Activated CD8-positive, alpha-beta memory T cell treated with anti-CD3 and anti-CD28 coated beads, Interleukin-2, amount 10 ng/mL, durations not matched to agents 7 days and 5 days (primary cell): ENCODE data around the gene RAB3B. TPM values are rescaled to one million over a fixed set of nuclear protein-coding genes. Genes with fewer than 3 reads are reported as not detected.

Experiments
- ATAC-seq: fragments of 150-1000 bp; cut with Tn5 transposase; one replicate; pipeline ENCODE4 v1.10.0; 2021; ENCODE audit warnings: moderate library complexity
- CTCF ChIA-PET: fragments of 350-600 bp; sonication (Branson Sonifier 250); formaldehyde crosslinking; loops from one replicate; lab custom pipeline; 2021; ENCODE audit warnings: antibody characterized with exemption; lab: Charles Lee
- DNase-seq: peaks from one replicate; pipeline ENCODE4 v3.0.0-alpha.2; 2020
- H3K27ac Mint-ChIP-seq: one replicate; pipeline ENCODE4 v1.8.0; 2021; ENCODE audit warnings: mild to moderate bottlenecking, mixed read lengths
- H3K27me3 Mint-ChIP-seq: one replicate; pipeline ENCODE4 v1.8.0; 2021; ENCODE audit warnings: mixed read lengths
- H3K36me3 Mint-ChIP-seq: one replicate; pipeline ENCODE4 v1.8.0; 2021; ENCODE audit warnings: mild to moderate bottlenecking, mixed read lengths
- H3K4me1 Mint-ChIP-seq: one replicate; pipeline ENCODE4 v1.8.0; 2021; ENCODE audit warnings: mixed read lengths
- H3K4me3 Mint-ChIP-seq: one replicate; pipeline ENCODE4 v1.8.0; 2021; ENCODE audit warnings: mild to moderate bottlenecking, moderate library complexity, mixed read lengths
- H3K9me3 Mint-ChIP-seq: one replicate; pipeline ENCODE4 v1.8.0; 2022; ENCODE audit warnings: low read depth, mixed read lengths
- total RNA-seq, 2 experiments: library from RNA; stranded (reverse); gene quantifications; one replicate each; pipeline ENCODE4 v1.2.3, GENCODE V29; 2021

Gene RAB3B
- total RNA-seq, 2 experiments from 2014 or later: 0.05 TPM; not detected in 1

- Mint-ChIP-seq H3K4me3 (no peak overlapping the region), H3K27ac (no peak overlapping the region), H3K9me3 (no peaks in the 10 kb centered on the region), H3K36me3 (no peaks in the 10 kb centered on the region), H3K4me1 (peaks cover 4% of the 10 kb centered on the region), H3K27me3 (peaks cover 7% of the 10 kb centered on the region)
- no peak for DNase-seq
- no peak for ATAC-seq
- CTCF ChIA-PET: no interaction called here
These were observed 30.2 kb downstream of the RAB3B start for GRCh38 chr1:51960262-51960661.

DNA sequence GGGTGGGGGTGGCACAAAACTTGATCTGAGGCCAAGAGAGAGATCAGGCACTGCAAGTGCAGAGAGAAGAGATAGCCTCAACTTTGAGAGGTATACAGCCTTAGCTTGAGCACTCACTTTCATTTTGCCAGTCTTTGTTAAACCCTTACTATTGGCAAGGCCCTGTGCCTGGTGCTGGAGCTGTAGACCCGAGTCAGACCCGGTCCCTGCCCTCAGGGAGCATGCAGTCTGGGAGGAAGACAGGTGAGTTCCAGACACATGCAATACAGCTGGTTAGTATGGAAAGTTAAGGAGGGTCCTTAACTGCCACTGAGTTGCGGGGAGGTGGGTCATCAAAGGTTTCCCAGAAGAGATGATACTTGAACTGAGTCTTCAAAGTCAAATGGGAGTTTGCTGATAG is 31.7 kb downstream of the RAB3B start:
- Mint-ChIP-seq H3K4me1 (peaks cover 6% of the 10 kb centered on the region), H3K9me3 (no peaks in the 10 kb centered on the region), H3K36me3 (no peaks in the 10 kb centered on the region), H3K27ac (no peak overlapping the region), H3K4me3 (no peak overlapping the region), H3K27me3 (peaks cover 7% of the 10 kb centered on the region)
- CTCF ChIA-PET: no interaction called here
- no peak for ATAC-seq
- DNase-seq: no peak

DNA sequence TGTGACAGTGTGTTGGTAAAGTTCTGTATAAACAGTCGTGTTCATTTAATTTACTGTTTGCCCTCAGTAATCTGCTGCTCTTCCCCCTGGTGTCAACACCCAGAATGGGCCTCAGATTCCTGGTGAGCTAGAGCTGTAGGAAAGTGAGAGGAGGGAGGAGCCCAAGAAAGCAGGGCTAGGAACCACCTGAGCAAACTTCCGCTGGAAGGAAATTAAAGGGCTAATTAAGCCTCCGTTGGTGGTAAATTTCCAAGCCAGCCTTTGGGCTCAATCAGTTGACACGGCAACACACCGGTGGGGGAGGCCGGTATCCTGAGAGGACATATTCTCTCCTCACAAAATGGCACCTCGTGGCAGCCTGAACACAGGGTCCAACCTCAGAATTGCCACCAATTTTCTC is 32.9 kb downstream of the RAB3B start:
- CTCF ChIA-PET: no interaction called here
- H3K27me3 Mint-ChIP-seq: peaks cover 7% of the 10 kb centered on the region
- DNase-seq (no peak), ATAC-seq (no peak)
- peaks cover 6% of the 10 kb centered on the region for H3K4me1 Mint-ChIP-seq
- no peaks in the 10 kb centered on the region for H3K9me3 Mint-ChIP-seq
- H3K4me3 Mint-ChIP-seq: no peak overlapping the region
- no peak overlapping the region for H3K27ac Mint-ChIP-seq
- H3K36me3 Mint-ChIP-seq: no peaks in the 10 kb centered on the region

GRCh38 chr1:51956528-51957509 is 33.7 kb downstream of the RAB3B start:
- H3K27ac Mint-ChIP-seq: no peak overlapping the region
- no peaks in the 10 kb centered on the region for H3K9me3 Mint-ChIP-seq
- H3K36me3 Mint-ChIP-seq: no peaks in the 10 kb centered on the region
- no peak overlapping the region for H3K4me3 Mint-ChIP-seq
- CTCF ChIA-PET: no interaction called here
- ATAC-seq (no peak), DNase-seq (no peak)
- peaks cover 6% of the 10 kb centered on the region for H3K4me1 Mint-ChIP-seq
- H3K27me3 Mint-ChIP-seq: peaks cover 7% of the 10 kb centered on the region

- H3K36me3 Mint-ChIP-seq: no peaks in the 10 kb centered on the region
These were observed 34.5 kb downstream of the RAB3B start for GRCh38 chr1:51955797-51956527.

GRCh38 chr1:51954783-51955182 is 35.7 kb downstream of the RAB3B start:
- no peak for DNase-seq
- Mint-ChIP-seq H3K4me3 (no peak overlapping the region), H3K27me3 (no peaks in the 10 kb centered on the region), H3K36me3 (no peaks in the 10 kb centered on the region), H3K4me1 (peaks cover 6% of the 10 kb centered on the region), H3K9me3 (no peaks in the 10 kb centered on the region), H3K27ac (no peak overlapping the region)
- CTCF ChIA-PET: no interaction called here
- no peak for ATAC-seq

More at GRCh38 chr1:51955797-51956527, 34.5 kb downstream of the RAB3B start:
- Mint-ChIP-seq H3K27ac (no peak overlapping the region), H3K4me3 (no peak overlapping the region), H3K9me3 (no peaks in the 10 kb centered on the region), H3K4me1 (peaks cover 6% of the 10 kb centered on the region), H3K27me3 (peaks cover 5% of the 10 kb centered on the region)
- DNase-seq (no peak), ATAC-seq (no peak)
- CTCF ChIA-PET: no interaction called here

GRCh38 chr1:51953079-51953478 is 37.4 kb downstream of the RAB3B start:
- Mint-ChIP-seq H3K36me3 (no peaks in the 10 kb centered on the region), H3K4me1 (peaks cover 6% of the 10 kb centered on the region)
- DNase-seq: no peak

DNA sequence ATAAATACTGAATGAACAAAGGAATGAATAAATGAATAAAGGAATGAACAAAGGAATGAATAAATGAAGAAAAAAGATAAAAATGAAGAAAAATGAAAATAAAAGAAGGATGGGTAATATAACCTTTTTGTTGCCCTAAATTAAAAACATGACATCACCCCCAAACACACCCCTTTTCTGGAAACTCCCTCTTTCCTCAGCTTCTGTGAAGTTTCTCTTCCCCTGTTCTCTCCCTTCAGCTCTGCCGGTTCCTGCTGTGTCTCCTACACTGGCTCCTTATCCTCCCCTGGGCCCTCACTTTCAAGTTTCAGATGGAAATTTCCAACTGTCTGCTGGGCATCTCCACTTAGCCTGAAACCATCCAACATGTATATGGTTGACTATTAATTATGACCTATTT is 37.9 kb downstream of the RAB3B start:
- no peak for ATAC-seq
- Mint-ChIP-seq H3K4me3 (no peak overlapping the region), H3K9me3 (no peaks in the 10 kb centered on the region), H3K27me3 (peaks cover 10% of the 10 kb centered on the region), H3K36me3 (no peaks in the 10 kb centered on the region), H3K27ac (peak overlapping the region; percentile 35), H3K4me1 (peaks cover 6% of the 10 kb centered on the region)
- no peak for DNase-seq
- CTCF ChIA-PET: no interaction called here

More at GRCh38 chr1:51953079-51953478, 37.4 kb downstream of the RAB3B start:
- Mint-ChIP-seq H3K4me3 (no peak overlapping the region), H3K9me3 (no peaks in the 10 kb centered on the region), H3K27me3 (peaks cover 8% of the 10 kb centered on the region), H3K27ac (no peak overlapping the region)
- CTCF ChIA-PET: no interaction called here
- ATAC-seq: no peak

DNA sequence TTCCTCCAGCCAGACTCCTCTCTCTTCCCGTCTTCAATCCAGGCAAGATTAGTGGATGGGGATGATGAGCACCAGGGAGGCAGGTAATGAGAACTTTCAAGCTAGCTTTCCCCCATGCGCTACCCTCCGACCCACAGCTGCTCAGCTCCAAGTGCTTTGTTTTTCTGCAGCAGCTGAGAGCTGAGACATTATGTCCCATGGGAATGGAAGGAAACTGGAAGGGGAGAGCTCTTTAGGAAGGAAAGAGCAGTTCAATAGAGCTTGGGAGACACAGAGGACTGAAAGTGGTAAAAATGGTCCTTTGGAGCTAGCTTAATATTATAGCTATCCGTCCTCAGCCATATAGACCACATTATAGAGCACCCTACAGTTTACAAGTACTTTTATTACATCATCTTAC is 39.8 kb downstream of the RAB3B start:
- H3K9me3 Mint-ChIP-seq: no peaks in the 10 kb centered on the region
- H3K27me3 Mint-ChIP-seq: peaks cover 14% of the 10 kb centered on the region
- no peak overlapping the region for H3K4me3 Mint-ChIP-seq
- no peak for DNase-seq
- no peak overlapping the region for H3K27ac Mint-ChIP-seq
- H3K4me1 Mint-ChIP-seq: peaks cover 2% of the 10 kb centered on the region
- CTCF ChIA-PET: no interaction called here
- ATAC-seq: no peak
- H3K36me3 Mint-ChIP-seq: no peaks in the 10 kb centered on the region

- CTCF ChIA-PET: no interaction called here
- no peak for ATAC-seq
- peaks cover 14% of the 10 kb centered on the region for H3K27me3 Mint-ChIP-seq
- no peak for DNase-seq
- H3K27ac Mint-ChIP-seq: no peak overlapping the region
- no peaks in the 10 kb centered on the region for H3K36me3 Mint-ChIP-seq
- H3K4me1 Mint-ChIP-seq: no peaks in the 10 kb centered on the region
- no peak overlapping the region for H3K4me3 Mint-ChIP-seq
- H3K9me3 Mint-ChIP-seq: no peaks in the 10 kb centered on the region
These were observed 41.3 kb downstream of the RAB3B start for GRCh38 chr1:51949014-51949702.

DNA sequence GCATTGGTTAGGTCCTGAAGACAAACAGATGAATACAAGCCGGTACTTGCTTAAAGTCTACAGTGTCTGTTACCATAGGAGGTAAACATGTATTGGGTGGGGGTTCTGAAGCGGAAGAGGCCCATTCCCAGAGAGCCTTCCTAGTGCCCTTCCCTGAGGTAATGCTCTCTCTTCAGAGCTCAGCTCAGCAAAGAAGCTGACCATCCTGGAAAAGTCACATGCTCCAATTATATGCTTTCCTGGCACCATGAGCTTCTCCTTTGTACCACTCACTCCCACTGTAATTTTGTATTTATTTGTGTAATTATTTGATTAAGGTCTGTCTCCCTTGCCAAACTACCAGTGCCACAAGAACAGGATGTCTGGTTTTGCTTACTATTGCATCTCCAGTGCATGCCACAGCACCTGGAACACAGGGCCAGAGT is 42.0 kb downstream of the RAB3B start:
- no peak for DNase-seq
- ATAC-seq: no peak
- no peaks in the 10 kb centered on the region for H3K4me1 Mint-ChIP-seq
- peaks cover 14% of the 10 kb centered on the region for H3K27me3 Mint-ChIP-seq
- CTCF ChIA-PET: no interaction called here
- no peak overlapping the region for H3K4me3 Mint-ChIP-seq
- H3K36me3 Mint-ChIP-seq: no peaks in the 10 kb centered on the region
- H3K9me3 Mint-ChIP-seq: no peaks in the 10 kb centered on the region
- H3K27ac Mint-ChIP-seq: no peak overlapping the region

- no peak overlapping the region for H3K27ac Mint-ChIP-seq
- no peak overlapping the region for H3K4me3 Mint-ChIP-seq
- H3K27me3 Mint-ChIP-seq: peaks cover 14% of the 10 kb centered on the region
- CTCF ChIA-PET: no interaction called here
- peaks cover under 1% of the 10 kb centered on the region for H3K36me3 Mint-ChIP-seq
- H3K9me3 Mint-ChIP-seq: peaks cover 7% of the 10 kb centered on the region
- DNase-seq (no peak), ATAC-seq (no peak)
- H3K4me1 Mint-ChIP-seq: no peaks in the 10 kb centered on the region
These were observed 44.2 kb downstream of the RAB3B start for GRCh38 chr1:51946300-51946699.

DNA sequence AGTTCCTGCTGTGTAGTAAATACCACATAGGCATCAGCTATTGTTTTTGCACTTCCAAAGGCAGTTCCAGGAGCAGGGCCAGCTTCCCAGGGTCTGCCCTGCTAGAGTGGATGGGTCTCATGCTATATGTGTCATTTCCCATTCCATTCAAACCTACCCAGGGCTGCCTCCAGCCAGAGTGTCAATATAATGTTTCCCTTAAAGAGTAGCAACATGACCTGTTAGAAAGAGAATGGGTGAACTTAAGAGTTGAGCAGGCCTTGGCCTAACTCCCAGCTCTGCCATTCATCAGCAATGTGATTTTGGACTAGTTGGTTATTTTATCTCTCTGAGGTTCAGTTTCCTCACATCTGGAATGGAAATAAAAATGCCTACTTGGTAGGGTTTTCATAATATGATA is 44.9 kb downstream of the RAB3B start:
- H3K36me3 Mint-ChIP-seq: peaks cover 4% of the 10 kb centered on the region
- H3K4me1 Mint-ChIP-seq: no peaks in the 10 kb centered on the region
- CTCF ChIA-PET: no interaction called here
- DNase-seq (no peak), ATAC-seq (no peak)
- H3K9me3 Mint-ChIP-seq: peaks cover 10% of the 10 kb centered on the region
- H3K27me3 Mint-ChIP-seq: peaks cover 14% of the 10 kb centered on the region
- H3K27ac Mint-ChIP-seq: no peak overlapping the region
- no peak overlapping the region for H3K4me3 Mint-ChIP-seq
